ACHN (cell line): ENCODE measurements around the gene ZNF816.
"Not testable (repeated sequence)": the region's sequence is repeated elsewhere in the genome, so short reads cannot be mapped to it uniquely, and the experiment has no call there.

Source experiments
- DNase-seq: peaks from one replicate; pipeline ENCODE4 v3.0.0-alpha.2; 2015
- in situ Hi-C: cut with HindIII; loops from 2 replicates; pipeline ENCODE4 v1.10.0; 2017; ENCODE audit warnings: low sequenced_read_pairs, low pct_ligation_motif_present, low pct_unique_long_range_greater_than_20kb

The ZNF816 gene

DNA sequence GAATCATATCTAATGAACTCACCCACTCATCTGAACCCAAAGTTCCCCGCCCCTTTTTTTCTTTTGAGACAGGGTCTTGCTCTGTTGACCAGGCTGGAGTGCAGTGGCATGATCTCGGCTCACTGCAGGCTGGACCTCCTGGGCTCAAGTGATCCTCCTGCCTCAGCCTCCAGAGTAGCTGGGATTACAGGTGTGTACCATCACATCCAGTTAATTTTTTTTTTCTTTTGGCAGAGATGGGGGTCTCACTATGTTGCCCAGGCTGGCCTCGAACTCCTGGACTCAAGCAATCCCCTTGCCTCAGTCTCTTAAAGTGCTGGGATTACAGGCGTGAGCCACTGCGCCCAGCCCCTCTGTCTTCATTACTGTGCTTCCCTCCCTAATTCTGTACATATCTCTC lies 21.8 kb downstream of the ZNF816 start:
- DNase-seq, in situ Hi-C loops: not testable (repeated sequence)

DNA sequence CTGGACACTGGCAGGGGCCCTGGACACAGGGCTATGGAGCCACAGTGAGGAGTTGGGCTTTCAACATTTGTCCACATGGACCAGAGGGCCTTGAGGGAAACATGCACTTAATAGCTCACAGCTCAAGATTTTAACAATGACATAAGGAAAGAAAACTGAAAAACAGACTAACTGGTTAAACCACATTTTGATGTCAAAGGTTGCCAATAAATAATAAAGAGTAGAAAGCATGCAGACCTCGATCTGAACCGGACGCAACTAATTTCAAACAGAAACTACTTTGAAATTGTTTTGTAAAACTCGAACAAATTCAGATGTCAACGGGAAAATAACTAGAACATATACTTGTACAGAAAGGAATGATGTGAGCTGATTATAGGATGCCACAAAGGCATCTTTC lies 23.9 kb downstream of the ZNF816 start:
- no peak for DNase-seq
- in situ Hi-C loops: no loop called here

DNA sequence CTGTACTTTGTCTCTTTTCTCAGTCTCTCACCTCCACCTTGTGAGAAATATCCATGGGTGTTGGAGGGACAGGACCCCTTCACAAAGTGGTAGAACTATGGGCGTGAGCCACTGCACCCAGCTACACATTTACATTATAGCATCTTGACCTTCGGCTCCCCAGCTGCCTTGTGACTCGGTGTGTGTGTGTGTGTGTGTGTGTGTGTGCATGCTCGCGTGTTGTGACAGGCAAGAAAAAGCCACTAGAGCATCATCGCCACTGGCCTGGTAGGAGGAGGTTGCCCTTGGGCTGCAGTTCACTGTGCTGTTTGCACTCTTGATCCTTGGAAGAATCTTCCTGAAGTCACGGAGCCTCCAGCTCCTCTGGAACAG lies 25.7 kb downstream of the ZNF816 start:
- DNase-seq: no peak
- in situ Hi-C loops: no loop called here

DNA sequence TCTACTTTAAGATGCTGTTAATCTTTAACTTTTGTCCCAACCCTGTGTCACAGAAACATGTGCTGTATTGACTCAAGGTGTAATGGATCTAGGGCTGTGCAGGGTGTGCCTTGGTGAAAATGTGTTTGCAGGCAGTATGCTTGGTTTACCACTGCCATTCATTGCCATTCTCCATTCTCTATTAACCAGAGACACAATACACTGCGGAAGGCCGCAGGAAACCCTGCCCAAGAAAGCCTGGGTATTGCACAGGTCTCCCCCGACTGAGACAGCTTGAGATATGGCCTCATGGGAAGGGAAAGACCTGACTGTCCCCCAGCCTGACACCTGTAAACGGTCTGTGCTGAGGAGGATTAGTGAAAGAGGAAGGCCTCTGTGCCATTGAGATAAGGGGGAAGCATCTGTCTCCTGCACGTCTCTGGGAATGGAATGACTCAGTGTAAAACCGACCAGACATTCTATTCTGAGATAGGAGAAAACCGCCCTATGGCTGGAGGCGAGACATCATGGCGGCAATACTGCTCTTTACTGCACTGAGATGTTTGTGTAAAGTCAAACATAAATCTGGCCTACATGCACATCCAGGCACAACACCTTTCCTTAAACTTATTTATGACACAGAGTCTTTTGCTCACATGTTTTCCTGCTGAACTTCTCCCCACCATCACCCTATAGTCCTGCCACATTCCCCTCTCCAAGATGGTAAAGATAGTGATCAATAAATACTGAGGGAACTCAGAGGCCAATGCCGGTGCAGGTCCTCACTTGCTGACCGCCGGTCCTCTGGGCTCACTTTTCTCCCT lies 26.3 kb downstream of the ZNF816 start:
- DNase-seq: no peak
- in situ Hi-C loops: no loop called here

DNA sequence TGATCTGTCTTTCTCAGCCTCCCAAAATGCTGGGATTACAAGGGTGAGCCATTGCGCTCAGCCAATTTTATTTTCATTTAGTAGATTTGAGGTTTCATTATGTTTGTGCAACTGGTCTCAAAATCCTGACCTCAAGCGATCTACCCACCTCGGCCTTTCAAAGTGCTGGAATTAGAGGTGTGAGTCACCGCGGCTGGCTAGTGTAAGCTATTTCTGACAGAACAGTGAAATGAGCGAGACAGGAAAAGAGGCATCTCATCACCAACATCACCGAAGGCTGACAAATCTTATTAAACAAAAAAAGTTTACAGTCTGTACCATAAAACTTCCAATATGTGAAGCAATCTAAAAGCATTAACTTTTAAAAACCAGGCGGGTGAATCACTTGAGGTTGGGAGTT lies 27.2 kb downstream of the ZNF816 start:
- in situ Hi-C loops: no loop called here
- no peak for DNase-seq

DNA sequence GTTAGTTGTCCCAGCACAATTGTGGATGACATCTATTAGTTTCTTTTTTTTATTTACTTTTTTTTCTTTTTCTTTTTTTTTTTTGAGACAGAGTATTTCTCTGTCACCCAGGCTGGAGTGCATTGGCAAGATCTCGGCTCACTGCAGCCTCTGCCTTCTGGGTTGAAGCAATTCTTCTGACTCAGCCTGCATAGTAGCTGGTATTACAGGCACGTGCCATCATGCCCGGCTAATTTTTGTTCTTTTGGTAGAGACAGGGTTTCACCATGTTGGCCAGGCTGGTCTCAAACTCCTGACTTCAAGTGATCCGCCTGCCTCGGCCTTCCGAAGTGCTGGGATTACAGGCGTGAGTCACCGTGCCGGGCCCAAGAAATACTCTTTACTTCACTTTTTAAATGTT lies 38.0 kb downstream of the ZNF816 start:
- DNase-seq, in situ Hi-C loops: not testable (repeated sequence)

DNA sequence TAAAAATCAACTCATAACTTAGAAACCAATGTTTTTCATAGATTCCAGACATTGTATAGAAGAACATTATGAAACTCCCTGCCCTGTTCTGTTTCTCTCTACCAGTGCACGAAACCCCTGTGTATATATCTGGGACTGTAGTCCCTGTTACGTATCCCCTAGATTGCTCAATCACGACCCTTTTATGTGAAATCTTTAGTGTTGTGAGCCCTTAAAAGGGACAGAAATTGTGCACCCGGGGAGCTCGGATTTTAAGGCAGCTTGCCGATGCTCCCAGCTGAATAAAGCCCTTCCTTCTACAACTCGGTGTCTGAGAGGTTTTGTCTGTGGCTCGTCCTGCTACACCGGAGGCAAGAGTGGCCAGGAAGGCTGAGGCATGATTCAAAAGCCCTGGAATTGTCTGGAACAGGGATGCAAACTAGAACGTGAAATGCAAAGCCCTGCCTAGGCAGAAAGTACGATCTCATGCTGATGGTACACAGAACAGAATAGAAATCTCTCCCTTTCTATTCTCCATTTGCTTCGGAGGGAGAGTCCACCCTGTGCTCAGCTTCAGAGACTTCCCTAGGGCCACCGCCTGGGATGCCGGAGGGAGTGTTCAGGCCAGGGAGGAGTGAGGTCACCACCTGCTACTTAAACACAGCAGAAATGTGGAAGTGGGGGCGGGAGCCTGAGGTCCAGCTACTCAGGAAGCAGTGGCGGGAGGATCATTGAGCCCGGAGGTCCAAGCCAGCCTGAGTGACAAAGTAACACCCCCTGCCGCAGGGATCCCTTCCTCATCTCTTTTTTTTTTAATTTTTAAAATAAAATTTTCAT lies 38.7 kb downstream of the ZNF816 start:
- no peak for DNase-seq
- in situ Hi-C loops: no loop called here

DNA sequence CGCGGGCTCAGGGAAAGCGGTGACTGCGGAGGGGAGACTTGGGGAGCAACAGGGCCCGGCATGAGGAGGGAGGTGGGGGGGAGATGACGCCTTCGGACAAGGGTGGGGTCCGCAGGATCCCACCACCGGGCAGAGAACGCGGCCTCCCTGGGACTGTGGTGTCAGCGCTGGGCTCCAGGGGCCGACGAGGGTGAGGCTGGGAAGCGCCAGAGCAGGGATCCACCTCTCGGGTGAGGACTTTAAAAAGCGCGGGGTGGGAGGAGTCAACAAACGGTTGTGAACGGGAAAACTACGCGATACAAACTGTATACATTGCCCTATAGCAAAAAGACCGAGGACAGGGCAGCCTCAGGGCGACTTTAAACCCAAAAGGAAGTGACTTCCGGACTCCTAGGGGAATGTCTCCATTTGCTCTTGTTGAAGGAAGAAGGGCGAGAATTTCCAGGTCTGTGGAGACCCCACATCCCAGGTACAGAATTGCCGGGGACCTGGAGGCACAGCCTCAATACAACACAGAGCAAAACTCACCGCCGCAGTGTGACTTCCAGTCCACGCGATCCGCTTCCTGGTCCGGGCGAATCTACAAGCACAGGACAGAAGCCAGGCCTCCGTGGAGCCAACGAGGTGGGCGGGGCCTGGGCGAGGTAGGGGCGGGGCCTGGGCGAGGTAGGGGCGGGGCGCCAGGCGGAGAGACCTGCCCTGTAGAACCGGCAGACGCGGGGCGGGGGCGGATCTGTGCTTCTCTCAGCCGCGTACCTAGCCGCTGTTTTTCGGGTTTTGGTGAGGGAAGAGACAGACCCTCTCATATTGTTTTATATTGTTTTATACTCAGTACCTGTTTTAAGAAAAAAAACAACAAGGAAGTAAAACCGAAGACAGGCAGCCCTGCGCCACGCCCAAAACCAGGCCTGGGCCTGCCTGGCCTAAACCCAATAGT lies 39.6 kb downstream of the ZNF816 start, which contains the start of gene ZNF888:
TSS of gene ZNF888 (minus strand) at position 588 of the 937 bp plus-strand sequence. CDS start 5,555 bp downstream, outside the sequence.
- in situ Hi-C loops: no loop called here
- no peak for DNase-seq

DNA sequence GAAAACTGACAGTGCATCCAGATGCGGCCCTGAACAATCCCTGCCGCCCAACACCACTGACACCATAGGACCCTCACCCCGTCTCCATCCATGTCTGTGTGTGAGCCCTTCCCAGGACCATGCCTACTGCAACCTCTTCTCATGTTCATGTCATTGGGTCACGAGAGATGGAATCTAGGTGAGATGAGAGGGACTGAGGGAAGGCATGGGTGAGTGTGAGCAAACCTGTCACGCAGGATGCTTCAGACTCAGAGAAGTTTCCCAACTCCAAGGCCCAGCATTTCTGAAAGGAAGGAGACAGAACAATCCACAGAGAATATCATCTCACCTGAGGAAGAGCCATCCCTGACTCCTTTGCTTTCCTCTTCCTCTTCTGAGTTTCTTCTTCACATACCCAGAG lies 45.1 kb downstream of the ZNF816 start:
- DNase-seq: no peak
- in situ Hi-C loops: no loop called here

DNA sequence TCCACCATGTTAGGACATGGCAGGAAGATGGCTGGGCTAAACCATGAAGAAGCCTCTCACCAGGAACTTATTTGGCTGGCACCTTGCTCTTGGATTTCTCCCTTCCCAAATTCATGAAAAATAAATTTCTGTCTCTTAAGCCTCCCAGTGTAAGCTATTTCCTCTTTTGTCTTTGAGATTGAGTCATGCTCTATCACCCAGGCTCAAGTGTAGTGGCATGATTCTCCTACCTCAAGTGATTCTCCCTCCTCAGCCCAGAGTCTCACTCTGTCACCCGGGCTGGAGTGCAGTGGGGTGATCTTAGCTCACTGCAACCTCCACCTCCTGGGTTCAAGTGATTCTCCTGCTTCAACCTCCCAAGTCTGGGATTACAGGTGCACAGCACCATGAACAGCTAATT lies 52.0 kb downstream of the ZNF816 start:
- DNase-seq: no peak
- in situ Hi-C loops: no loop called here

DNA sequence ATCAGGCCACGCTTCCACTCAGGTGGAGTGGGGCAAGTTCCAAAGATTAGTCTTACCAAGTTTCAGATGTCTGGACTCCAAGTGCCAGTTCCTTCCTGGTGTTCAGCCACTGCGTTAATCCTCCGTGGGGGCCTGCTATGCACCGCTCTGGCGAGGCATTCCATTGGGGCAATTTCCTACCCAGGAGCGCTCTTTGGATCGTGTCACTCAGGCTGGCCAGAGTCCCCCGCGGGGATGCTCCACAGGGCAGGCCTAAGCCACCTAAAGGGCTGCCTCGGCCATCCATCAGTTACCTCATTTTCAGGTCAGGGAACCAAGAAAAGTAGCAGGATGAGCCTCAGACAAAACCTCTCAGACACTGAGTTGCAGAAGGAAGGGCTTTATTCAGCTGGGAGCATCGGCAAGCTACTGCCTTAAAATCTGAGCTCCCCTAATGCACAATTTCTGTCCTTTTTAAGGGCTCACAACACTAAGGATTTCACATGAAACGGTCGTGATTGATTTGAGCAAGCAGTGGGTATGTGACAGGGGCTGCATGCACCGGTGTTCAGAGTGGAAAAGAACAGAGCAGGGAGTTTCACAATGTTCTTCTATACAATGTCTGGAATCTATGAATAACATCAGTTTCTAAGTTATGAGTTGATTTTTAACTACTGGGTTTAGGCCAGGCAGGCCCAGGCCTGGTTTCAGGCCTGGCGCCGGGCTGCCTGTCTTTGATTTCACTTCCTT lies 58.5 kb downstream of the ZNF816 start:
- in situ Hi-C loops: not testable (repeated sequence)

DNA sequence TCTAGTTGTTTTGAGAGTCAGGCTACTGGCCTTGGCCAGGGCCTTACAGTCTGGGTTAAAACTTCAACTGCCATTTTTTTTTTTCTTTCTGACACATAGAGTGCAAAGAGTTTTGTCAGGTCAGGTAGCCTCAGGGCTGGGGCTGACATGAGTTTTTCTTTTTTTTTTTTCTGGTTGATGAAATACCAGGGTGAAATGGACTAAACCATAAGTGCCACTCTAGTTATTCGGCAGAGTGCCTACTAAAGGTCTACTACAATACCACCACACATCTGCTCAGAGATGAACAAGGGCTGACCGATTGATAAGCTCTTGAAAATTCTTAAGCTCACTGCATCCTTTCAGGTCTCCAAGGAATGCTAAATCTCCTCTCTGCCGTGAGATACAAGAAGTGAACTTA lies 60.8 kb downstream of the ZNF816 start:
- in situ Hi-C loops: no loop called here
- no peak for DNase-seq

More for the DNA sequence above, 58.5 kb downstream of the ZNF816 start:
- DNase-seq: not testable (repeated sequence)
